ENCODE results near the gene TBC1D14. TPM values are rescaled to one million over a fixed set of nuclear protein-coding genes. Genes with fewer than 3 reads are reported as not detected.

TBC1D14 gene
- total RNA-seq, 4 donors from 2014 or later, result 42.6 to 56.9 (median 54.0) TPM

- no peak for DNase-seq
- 94% methylated on average over 4 of the region's 4 CpGs; no CpG with 5 or more reads in 1 of the 2 donors for WGBS, 2 donors (ENCODE audit: low coverage in 1 of 2)
- H3K4me1 ChIP-seq, result peaks cover 17 to 39% (median 27%) of the 10 kb centered on the region in 4 donors
- TF ChIP-seq EP300 (IDR thresholded peaks at IDR 0.05; ENCODE audit: low read depth) (no peak), POLR2AphosphoS5 (IDR thresholded peaks at IDR 0.05) (no peak), POLR2A (IDR thresholded peaks at IDR 0.05) (no peak)
- TF ChIP-seq, protein P1, sequence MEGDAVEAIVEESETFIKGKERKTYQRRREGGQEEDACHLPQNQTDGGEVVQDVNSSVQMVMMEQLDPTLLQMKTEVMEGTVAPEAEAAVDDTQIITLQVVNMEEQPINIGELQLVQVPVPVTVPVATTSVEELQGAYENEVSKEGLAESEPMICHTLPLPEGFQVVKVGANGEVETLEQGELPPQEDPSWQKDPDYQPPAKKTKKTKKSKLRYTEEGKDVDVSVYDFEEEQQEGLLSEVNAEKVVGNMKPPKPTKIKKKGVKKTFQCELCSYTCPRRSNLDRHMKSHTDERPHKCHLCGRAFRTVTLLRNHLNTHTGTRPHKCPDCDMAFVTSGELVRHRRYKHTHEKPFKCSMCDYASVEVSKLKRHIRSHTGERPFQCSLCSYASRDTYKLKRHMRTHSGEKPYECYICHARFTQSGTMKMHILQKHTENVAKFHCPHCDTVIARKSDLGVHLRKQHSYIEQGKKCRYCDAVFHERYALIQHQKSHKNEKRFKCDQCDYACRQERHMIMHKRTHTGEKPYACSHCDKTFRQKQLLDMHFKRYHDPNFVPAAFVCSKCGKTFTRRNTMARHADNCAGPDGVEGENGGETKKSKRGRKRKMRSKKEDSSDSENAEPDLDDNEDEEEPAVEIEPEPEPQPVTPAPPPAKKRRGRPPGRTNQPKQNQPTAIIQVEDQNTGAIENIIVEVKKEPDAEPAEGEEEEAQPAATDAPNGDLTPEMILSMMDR (IDR thresholded peaks at IDR 0.05), result no peak
- no peaks in the 10 kb centered on the region for H3K27me3 ChIP-seq
- no peak overlapping the region for H3K4me3 ChIP-seq
- intact Hi-C loops (cut with DNase I; ENCODE audit: low total_unique reads) (no loop called here), in situ Hi-C loops (cut with MboI; ENCODE audit: low pct_ligation_motif_present in 1 of 4, low pct_unique_long_range_greater_than_20kb in 1 of 4, low sequenced_read_pairs in 3 of 4) (no loop called here)
- H3K36me3 ChIP-seq, result peaks cover 0 to 3% (median 2%) of the 10 kb centered on the region in 4 donors
- H3K27ac ChIP-seq, result no peak overlapping the region
- no peaks in the 10 kb centered on the region for H3K9me3 ChIP-seq
Observed at GRCh38 chr4:7049295-7049694, 139.7 kb downstream of the TBC1D14 start.

- no peak for TF ChIP-seq POLR2AphosphoS5 (IDR thresholded peaks at IDR 0.05)
- no peak for TF ChIP-seq POLR2A (IDR thresholded peaks at IDR 0.05)
- TF ChIP-seq, protein P1 (IDR thresholded peaks at IDR 0.05), result no peak
- no peak for TF ChIP-seq EP300 (IDR thresholded peaks at IDR 0.05; ENCODE audit: low read depth)
- H3K9me3 ChIP-seq, result no peaks in the 10 kb centered on the region
- H3K36me3 ChIP-seq, result peaks cover 0 to 8% (median 4%) of the 10 kb centered on the region in 4 donors
- H3K4me3 ChIP-seq, result no peak overlapping the region
- DNase-seq, result no peak
- no peak overlapping the region for H3K27ac ChIP-seq
- intact Hi-C loops (cut with DNase I; ENCODE audit: low total_unique reads), result no loop called here
- 91% methylated on average over 11 of the region's 11 CpGs; no CpG with 5 or more reads in 1 of the 2 donors for WGBS, 2 donors (ENCODE audit: low coverage in 1 of 2)
- H3K4me1 ChIP-seq, result peaks cover 14 to 34% (median 24%) of the 10 kb centered on the region in 4 donors
- no peaks in the 10 kb centered on the region for H3K27me3 ChIP-seq
- in situ Hi-C loops (cut with MboI; ENCODE audit: low pct_ligation_motif_present in 1 of 4, low pct_unique_long_range_greater_than_20kb in 1 of 4, low sequenced_read_pairs in 3 of 4), result loop anchor here in 2 of 4 donors (25.0 kb wide), 3 partner anchors 162 to 337 kb away; partner anchors contain the start of genes BLOC1S4 (in 1 of the 2) and MRFAP1L1 (in 1 of the 2)
Observed at GRCh38 chr4:7049739-7050138, 140.1 kb downstream of the TBC1D14 start.

DNA sequence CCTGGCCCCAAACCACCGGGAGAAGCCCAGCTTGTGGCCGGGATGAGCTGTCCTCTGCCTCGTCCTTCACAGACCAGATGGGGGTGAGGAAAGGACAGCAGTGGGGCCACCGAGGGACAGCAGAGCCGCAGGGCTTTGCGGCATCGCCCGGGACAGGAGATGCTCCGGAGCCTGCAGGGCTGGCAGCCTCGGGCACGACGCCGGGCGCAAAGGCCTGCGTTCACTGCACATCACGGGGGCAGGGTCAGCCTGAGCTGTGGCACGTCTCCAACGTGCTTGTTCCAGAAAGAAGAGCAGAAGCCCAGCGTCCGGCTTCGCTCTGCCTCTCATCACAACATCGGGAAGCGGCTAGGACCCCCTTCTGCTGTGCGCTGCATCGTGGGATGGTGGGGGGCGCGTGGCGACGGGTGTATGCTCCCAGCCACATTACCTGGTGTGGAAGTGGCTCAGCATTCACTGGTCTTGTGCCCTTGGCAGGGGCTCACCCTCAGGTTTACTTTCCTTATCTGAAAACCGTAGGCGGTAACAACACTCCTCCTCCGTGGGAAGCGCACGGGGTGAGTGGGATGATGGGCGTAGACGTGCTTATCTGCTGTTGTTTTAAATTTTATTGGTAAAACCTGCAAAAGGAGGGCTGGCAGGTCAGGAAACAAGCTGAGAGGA, 141.0 kb downstream of the TBC1D14 start:
- TF ChIP-seq POLR2A (IDR thresholded peaks at IDR 0.05) (no peak), EP300 (IDR thresholded peaks at IDR 0.05; ENCODE audit: low read depth) (no peak), POLR2AphosphoS5 (IDR thresholded peaks at IDR 0.05) (no peak)
- TF ChIP-seq, protein P1 (IDR thresholded peaks at IDR 0.05), result no peak
- no peak for DNase-seq
- Histone ChIP-seq H3K4me3 (no peak overlapping the region), H3K4me1 (peaks cover 5 to 25% (median 15%) of the 10 kb centered on the region in 4 donors), H3K36me3 (peaks cover 0 to 15% (median 6%) of the 10 kb centered on the region in 4 donors), H3K9me3 (no peaks in the 10 kb centered on the region), H3K27ac (no peak overlapping the region), H3K27me3 (no peaks in the 10 kb centered on the region)
- WGBS, 2 donors (ENCODE audit: low coverage in 1 of 2), result 88 to 90% methylated on average over 12 to 36 of the region's 36 CpGs
- in situ Hi-C loops (cut with MboI; ENCODE audit: low pct_ligation_motif_present in 1 of 4, low pct_unique_long_range_greater_than_20kb in 1 of 4, low sequenced_read_pairs in 3 of 4) (loop anchor here in 2 of 4 donors (25.0 kb wide), 3 partner anchors 163 to 338 kb away; partner anchors contain the start of genes BLOC1S4 (in 1 of the 2) and MRFAP1L1 (in 1 of the 2)), intact Hi-C loops (cut with DNase I; ENCODE audit: low total_unique reads) (no loop called here)

DNA sequence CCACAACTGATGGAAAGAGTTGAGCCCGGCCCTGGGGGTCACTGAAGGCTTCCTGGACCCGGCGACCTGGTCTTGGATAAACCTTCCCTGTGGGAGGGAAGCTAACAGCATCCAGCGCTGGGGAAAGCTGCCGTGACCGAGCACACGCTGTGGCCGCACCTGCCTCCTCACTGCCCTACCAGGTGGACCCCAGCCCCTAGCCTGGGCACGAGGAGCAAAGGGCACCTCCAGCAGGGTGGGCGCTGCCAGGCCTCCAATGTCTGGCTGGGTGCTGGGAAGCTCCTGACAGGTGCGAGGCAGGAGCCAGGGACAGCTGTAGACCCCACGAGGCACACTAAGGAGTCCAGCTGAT, 141.5 kb downstream of the TBC1D14 start:
- H3K27ac ChIP-seq, result no peak overlapping the region
- peaks cover 1 to 20% (median 10%) of the 10 kb centered on the region in 4 donors for H3K4me1 ChIP-seq
- no peak for DNase-seq
- in situ Hi-C loops (cut with MboI; ENCODE audit: low pct_ligation_motif_present in 1 of 4, low pct_unique_long_range_greater_than_20kb in 1 of 4, low sequenced_read_pairs in 3 of 4), result loop anchor here in 2 of 4 donors (25.0 kb wide), 3 partner anchors 164 to 339 kb away; partner anchors contain the start of genes BLOC1S4 (in 1 of the 2) and MRFAP1L1 (in 1 of the 2)
- H3K4me3 ChIP-seq, result no peak overlapping the region
- 90% methylated on average over 12 of the region's 12 CpGs; no CpG with 5 or more reads in 1 of the 2 donors for WGBS, 2 donors (ENCODE audit: low coverage in 1 of 2)
- H3K27me3 ChIP-seq, result no peaks in the 10 kb centered on the region
- H3K36me3 ChIP-seq, result peaks cover 0 to 18% (median 7%) of the 10 kb centered on the region in 4 donors
- TF ChIP-seq, protein P1 (IDR thresholded peaks at IDR 0.05), result no peak
- TF ChIP-seq POLR2AphosphoS5 (IDR thresholded peaks at IDR 0.05), result no peak
- intact Hi-C loops (cut with DNase I; ENCODE audit: low total_unique reads), result no loop called here
- H3K9me3 ChIP-seq, result no peaks in the 10 kb centered on the region

Data from transverse colon (tissue), 4 donors.